Kidney (tissue), 14 donors: Measurements from ENCODE around the gene UBE3B. TPM values are rescaled to one million over a fixed set of nuclear protein-coding genes. Genes with fewer than 3 reads are reported as not detected.
A peak's percentile ranks its signal among the peaks of the same experiment; 100 is the strongest.

Source experiments
- DNase-seq, 5 donors: peaks; one replicate each; pipeline ENCODE4 v3.0.0-alpha.2; 2013 to 2020
- FAIRE-seq: peaks from 2 replicates; lab custom pipeline; 2012; peaks lifted over from hg19 to GRCh38; lab: Jason Lieb, UNC
- H3K27ac ChIP-seq, 2 donors: one replicate each; pipeline ENCODE4 v1.7.0; 2013; ENCODE audit warnings: low read depth in 2 of 2, low read length in 2 of 2, inconsistent platforms in 1 of 2
- H3K27me3 ChIP-seq: one replicate; pipeline ENCODE4 v1.7.1; 2013; ENCODE audit warnings: low read length, inconsistent platforms; ENCODE audit not compliant: control insufficient read depth, insufficient read depth
- H3K36me3 ChIP-seq, 3 donors: one replicate each; pipeline versions ENCODE4 v1.7.0 to v1.7.1; 2013; ENCODE audit warnings: low read length in 3 of 3, control low read depth in 1 of 3, inconsistent platforms in 1 of 3; ENCODE audit not compliant: insufficient read depth in 3 of 3, control insufficient read depth in 2 of 3
- H3K4me1 ChIP-seq, 3 donors: one replicate each; pipeline versions ENCODE4 v1.7.0 to v1.7.1; 2013; ENCODE audit warnings: low read length in 3 of 3, inconsistent platforms in 1 of 3, low read depth in 1 of 3; ENCODE audit not compliant: control insufficient read depth in 2 of 3, insufficient read depth in 2 of 3
- H3K4me3 ChIP-seq, 3 donors: one replicate each; pipeline versions ENCODE4 v1.7.0 to v1.8.1; 2013; ENCODE audit warnings: low read length in 3 of 3, control low read depth in 1 of 3, inconsistent platforms in 1 of 3
- H3K9ac ChIP-seq, 3 donors: one replicate each; pipeline versions ENCODE4 v1.7.0 to v1.7.1; 2013; ENCODE audit warnings: low read length in 3 of 3, control low read depth in 1 of 3, inconsistent platforms in 1 of 3
- H3K9me3 ChIP-seq, 3 donors: one replicate each; pipeline versions ENCODE4 v1.7.0 to v1.7.1; 2013; ENCODE audit warnings: low read length in 3 of 3, control low read depth in 1 of 3, inconsistent platforms in 1 of 3; ENCODE audit not compliant: control insufficient read depth in 2 of 3, insufficient read depth in 1 of 3
- CTCF ChIP-seq: IDR thresholded peaks from 3 replicates; pipeline ENCODE4 v1.5.1; 2012; ENCODE audit warnings: mild to moderate bottlenecking, moderate library complexity, borderline replicate concordance; ENCODE audit not compliant: insufficient read depth; ENCODE audit errors: extremely low read depth
- intact Hi-C: fragments of 100-400 bp; cut with DNase I; formaldehyde crosslinking; loops from one replicate; pipeline ENCODE4 v1.11.1; 2022
- polyA plus RNA-seq: library from polyadenylated mRNA; stranded (reverse); fragments of 350-450 nt; fragmentation: Illumina TruSeq; extraction: RNeasy Lipid Tissue Mini Kit (QIAGEN cat#74804); gene quantifications from one replicate; pipeline ENCODE4 v1.2.3, GENCODE V29; 2014; ENCODE audit warnings: low read depth, low replicate concordance; ENCODE audit not compliant: insufficient read depth
- total RNA-seq: library from RNA; stranded (reverse); fragmentation: NEBNext Ultra II Directional; extraction: Animal tissue kit (Norgen Biotek cat#: 25700); gene quantifications from one replicate; pipeline ENCODE4 v1.2.1, GENCODE V29; 2021
- donor health status: control.
- donor health status: control.
- donor health status: control.
- donor health status: control.
- donor health status: control.
- donor health status: DM: yes; HTN: yes; CAD: no.
- donor health status: Normal renal cell carcinoma (clear cell type).

Gene UBE3B
- total and polyA plus RNA-seq, 2 donors from 2014 or later: 13.9 to 44.3 TPM

DNA sequence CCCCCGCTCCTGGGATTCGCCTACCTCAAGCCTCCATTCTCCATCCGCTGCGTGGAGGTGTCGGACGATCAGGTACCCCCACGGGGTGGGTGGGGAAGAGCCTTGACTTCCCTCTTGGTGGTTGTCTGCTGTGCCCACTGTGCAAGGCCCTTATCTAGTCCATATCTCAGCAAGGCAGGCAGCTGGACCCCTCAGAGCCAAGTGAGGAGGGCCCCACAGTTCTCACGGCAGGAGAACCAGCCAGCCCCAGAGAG is 56.0 kb downstream of the UBE3B start:
- DNase-seq: peak in 1 of 5 donors; percentile 60
- no peak overlapping the region for H3K4me3 ChIP-seq
- H3K9ac ChIP-seq: no peak overlapping the region
- FAIRE-seq: no peak
- no peaks in the 10 kb centered on the region for H3K4me1 ChIP-seq
- no peaks in the 10 kb centered on the region for H3K27me3 ChIP-seq
- no peak overlapping the region for H3K27ac ChIP-seq
- TF ChIP-seq CTCF: no peak
- peaks cover 0 to 41% (median 10%) of the 10 kb centered on the region in 3 donors for H3K36me3 ChIP-seq
- no peaks in the 10 kb centered on the region for H3K9me3 ChIP-seq
- intact Hi-C loops: no loop called here

- H3K4me1 ChIP-seq: no peaks in the 10 kb centered on the region
- DNase-seq (peak in 1 of 5 donors; percentile 49), FAIRE-seq (no peak)
- no peak overlapping the region for H3K9ac ChIP-seq
- H3K9me3 ChIP-seq: no peaks in the 10 kb centered on the region
- no peak overlapping the region for H3K4me3 ChIP-seq
- intact Hi-C loops: no loop called here
- H3K27me3 ChIP-seq: no peaks in the 10 kb centered on the region
- no peak overlapping the region for H3K27ac ChIP-seq
- H3K36me3 ChIP-seq: peaks cover 0 to 41% (median 9%) of the 10 kb centered on the region in 3 donors
- no peak for TF ChIP-seq CTCF
Observed at GRCh38 chr12:109534456-109534855, 57.0 kb downstream of the UBE3B start.

- intact Hi-C loops: no loop called here
- Histone ChIP-seq H3K27ac (no peak overlapping the region), H3K9ac (no peak overlapping the region), H3K9me3 (no peaks in the 10 kb centered on the region), H3K27me3 (no peaks in the 10 kb centered on the region), H3K4me3 (no peak overlapping the region), H3K4me1 (no peaks in the 10 kb centered on the region), H3K36me3 (peaks cover 0 to 32% (median 7%) of the 10 kb centered on the region in 3 donors)
- TF ChIP-seq CTCF: no peak
- peak in 1 of 5 donors; percentile 64 for DNase-seq
- no peak for FAIRE-seq
Observed at GRCh38 chr12:109535231-109535862, 57.9 kb downstream of the UBE3B start.

GRCh38 chr12:109535863-109536250 is 58.4 kb downstream of the UBE3B start:
- peak in 1 of 5 donors; percentile 24 for DNase-seq
- Histone ChIP-seq H3K9me3 (no peaks in the 10 kb centered on the region), H3K4me1 (no peaks in the 10 kb centered on the region), H3K9ac (no peak overlapping the region), H3K36me3 (peaks cover 0 to 27% (median 6%) of the 10 kb centered on the region in 3 donors), H3K27me3 (no peaks in the 10 kb centered on the region), H3K4me3 (no peak overlapping the region), H3K27ac (no peak overlapping the region)
- intact Hi-C loops: no loop called here
- no peak for FAIRE-seq
- TF ChIP-seq CTCF: no peak
